HepG2 (cell line): Measurements from ENCODE around the gene TK1. TPM values are rescaled to one million over a fixed set of nuclear protein-coding genes. Genes with fewer than 3 reads are reported as not detected.

ENCODE experiments used
- ATAC-seq: fragments of 200-7000 bp; cut with Tn5 transposase; 3 replicates; pipeline ENCODE4 v1.9.1; 2020; ENCODE audit warnings: mild to moderate bottlenecking, moderate library complexity
- BruUV-seq: library from RNA; stranded (reverse); fragments of 400-500 nt; replicated peaks from 2 replicates; lab custom pipeline; 2021; lab: Mats Ljungman, UMichigan
- CTCF ChIA-PET: fragments of 300-600 bp; formaldehyde crosslinking; extraction: SDS; loops from one replicate; lab custom pipeline; 2021; ENCODE audit warnings: low total read pairs, inconsistent platforms, low intra/inter-chr PET ratio; lab: Yijun Ruan, JAX
- POLR2A ChIA-PET: fragments of 350-600 bp; sonication (Branson Sonifier 250); formaldehyde crosslinking; loops from one replicate; lab custom pipeline; 2020; ENCODE audit warnings: antibody characterized with exemption, inconsistent platforms; lab: Yijun Ruan, JAX
- DNase-seq: peaks from one replicate; pipeline ENCODE4 v3.0.0-alpha.2; 2015; ENCODE audit warnings: low spot score
- FAIRE-seq: peaks from 3 replicates; lab custom pipeline; 2011; peaks lifted over from hg19 to GRCh38; lab: Jason Lieb, UNC
- H2AFZ ChIP-seq: one replicate; pipeline ENCODE4 v1.6.1; 2011; ENCODE audit warnings: low read length, inconsistent platforms
- H3K27ac ChIP-seq: fragments of 300-600 bp; 3 replicates; pipeline ENCODE4 v1.8.0; 2011; ENCODE audit warnings: mixed run types, mild to moderate bottlenecking, mixed read lengths, low read length, inconsistent platforms; ENCODE audit not compliant: insufficient read depth; ENCODE audit errors: extremely low read length
- H3K27me3 ChIP-seq, 2 experiments: fragments of 200-600 bp in 1 of 2; 2 replicates in 1 of 2; 3 replicates in 1 of 2; pipeline versions ENCODE4 v1.6.0 to v1.8.0; 2011; ENCODE audit warnings: low read length in 2 of 2, mild to moderate bottlenecking in 2 of 2, moderate library complexity in 2 of 2, inconsistent platforms in 1 of 2; ENCODE audit not compliant: insufficient read depth in 2 of 2, control insufficient read depth in 1 of 2
- H3K36me3 ChIP-seq, 2 experiments: fragments of 200-600 bp in 1 of 2; replicated peaks in 1 of 2; 2 replicates in 1 of 2; 3 replicates in 1 of 2; pipeline versions ENCODE4 v1.5.1 to v1.8.0; 2011; ENCODE audit warnings: low read length in 2 of 2, inconsistent platforms in 1 of 2; ENCODE audit not compliant: insufficient read depth in 2 of 2, control insufficient read depth in 1 of 2
- H3K4me1 ChIP-seq: 2 replicates; pipeline ENCODE4 v1.5.1; 2012; ENCODE audit warnings: low read length, inconsistent platforms; ENCODE audit not compliant: insufficient read depth
- H3K4me2 ChIP-seq: 2 replicates; pipeline ENCODE4 v1.6.0; 2011; ENCODE audit warnings: low read depth, low read length, inconsistent platforms
- H3K4me3 ChIP-seq, 3 experiments: fragments of 200-600 bp in 1 of 3; sonication (generic), shearing (Covaris generic) in 1 of 3; replicated peaks in 1 of 3; 2 replicates each; pipeline ENCODE4 v1.5.1; 2011 to 2016; ENCODE audit warnings: low read length in 3 of 3, inconsistent platforms in 2 of 3, low read depth in 2 of 3, mild to moderate bottlenecking in 2 of 3, control low read depth in 1 of 3, mixed read lengths in 1 of 3; ENCODE audit not compliant: insufficient read depth in 1 of 3
- H3K79me2 ChIP-seq: one replicate; pipeline ENCODE4 v1.6.1; 2011; ENCODE audit warnings: low read length, inconsistent platforms; ENCODE audit not compliant: insufficient read depth
- H3K9ac ChIP-seq: 2 replicates; pipeline ENCODE4 v1.6.0; 2011; ENCODE audit warnings: mild to moderate bottlenecking, low read depth, low read length, inconsistent platforms; ENCODE audit not compliant: insufficient read depth
- H3K9me3 ChIP-seq: 2 replicates; pipeline ENCODE4 v1.5.1; 2012; ENCODE audit warnings: mild to moderate bottlenecking, low read length
- H4K20me1 ChIP-seq: 2 replicates; pipeline ENCODE4 v1.6.0; 2011; ENCODE audit warnings: inconsistent platforms, mild to moderate bottlenecking, low read length, moderate library complexity; ENCODE audit not compliant: insufficient read depth
- CBFB ChIP-seq: sonication (generic); formaldehyde crosslinking; IDR thresholded peaks from 2 replicates; pipeline ENCODE4 v1.4.0; 2020; ENCODE audit warnings: missing genetic modification reagents
- ETV5 ChIP-seq: IDR thresholded peaks from 2 replicates; pipeline ENCODE4 v1.6.1; 2018; ENCODE audit warnings: missing biosample characterization, missing genetic modification reagents, inconsistent platforms, borderline replicate concordance
- FOXO1 ChIP-seq: sonication (generic); formaldehyde crosslinking; IDR thresholded peaks from 2 replicates; pipeline ENCODE4 v1.4.0; 2020; ENCODE audit warnings: missing genetic modification reagents
- GATAD2A ChIP-seq: IDR thresholded peaks from 2 replicates; pipeline ENCODE4 v1.6.1; 2016
- ZFP1 ChIP-seq: IDR thresholded peaks from 2 replicates; pipeline ENCODE4 v1.6.1; 2016
- ZNF263 ChIP-seq: sonication (generic); formaldehyde crosslinking; IDR thresholded peaks from 2 replicates; pipeline ENCODE4 v1.4.0; 2020; ENCODE audit warnings: missing genetic modification reagents
- ZNF3 ChIP-seq: IDR thresholded peaks from 2 replicates; pipeline ENCODE4 v1.7.0; 2017; ENCODE audit warnings: inconsistent platforms
- ZNF337 ChIP-seq: sonication (generic); formaldehyde crosslinking; IDR thresholded peaks from 2 replicates; pipeline ENCODE4 v1.5.1; 2020; ENCODE audit warnings: missing genetic modification reagents, low read depth, mild to moderate bottlenecking, borderline replicate concordance
- ZNF44 ChIP-seq: sonication (generic); formaldehyde crosslinking; IDR thresholded peaks from 2 replicates; pipeline ENCODE4 v1.5.1; 2020; ENCODE audit warnings: mild to moderate bottlenecking, missing genetic modification reagents
- ZNF737 ChIP-seq: sonication (generic); formaldehyde crosslinking; IDR thresholded peaks from 2 replicates; pipeline ENCODE4 v1.5.0; 2020; ENCODE audit warnings: missing genetic modification reagents, mild to moderate bottlenecking, borderline replicate concordance
- ZNF883 ChIP-seq: sonication (generic); formaldehyde crosslinking; IDR thresholded peaks from 2 replicates; pipeline ENCODE4 v1.5.1; 2020; ENCODE audit warnings: mild to moderate bottlenecking, missing genetic modification reagents; ENCODE audit errors: not compliant biosample characterization
- WGBS: methylation state at CpG from one replicate; pipeline ENCODE4 v1.1.6; 2017; ENCODE audit warnings: low lambda C conversion rate; 5-methylcytosine and 5-hydroxymethylcytosine counted together
- in situ Hi-C: cut with HindIII; loops from 2 replicates; pipeline ENCODE4 v1.10.0; 2017; ENCODE audit warnings: low pct_unique_long_range_greater_than_20kb; ENCODE audit not compliant: extremely low pct_ligation_motif_present
- intact Hi-C: fragments of 100-400 bp; cut with micrococcal nuclease; formaldehyde crosslinking; loops from one replicate; pipeline ENCODE4 v1.10.0; 2022; ENCODE audit not compliant: unreplicated experiment
- polyA plus RNA-seq, 8 experiments: library from polyadenylated mRNA; depleted of rRNA in 3 of 8; stranded (reverse) in 7 of 8; unstranded in 1 of 8; fragments of >200 nt; fragmentation: Illumina TruSeq in 4 of 8; extraction: Trizol in 4 of 8; gene quantifications; 2 replicates each; pipeline versions ENCODE4 v1.2.1 to v1.2.3, GENCODE V29; 2011 to 2016; ENCODE audit warnings: low read depth in 4 of 8, missing spikeins in 1 of 8, mixed read lengths in 1 of 8; ENCODE audit not compliant: insufficient read depth in 1 of 8
- total RNA-seq, 5 experiments: library from RNA; depleted of rRNA; stranded (reverse); fragments of >200 nt; fragmentation: Illumina TruSeq; extraction: Trizol; gene quantifications; 2 replicates each; pipeline ENCODE4 v1.2.3, GENCODE V29; 2016; ENCODE audit warnings: low read depth in 1 of 5
- TF ChIP-seq, protein P1 (sequence below): sonication (generic); formaldehyde crosslinking; IDR thresholded peaks from 2 replicates; pipeline ENCODE4 v1.5.0; 2020; ENCODE audit warnings: mild to moderate bottlenecking, missing genetic modification reagents, borderline replicate concordance
- TF ChIP-seq, protein P2 (sequence below): sonication (generic); formaldehyde crosslinking; IDR thresholded peaks from 2 replicates; pipeline ENCODE4 v1.5.0; 2020; ENCODE audit warnings: missing genetic modification reagents, mild to moderate bottlenecking, borderline replicate concordance
- TF ChIP-seq, protein P3 (sequence below), 2 experiments: sonication (generic) in 1 of 2; formaldehyde crosslinking in 1 of 2; IDR thresholded peaks; 2 replicates each; pipeline versions ENCODE4 v1.4.0 to v1.6.1; 2016 to 2020; ENCODE audit warnings: borderline replicate concordance in 1 of 2, low read depth in 1 of 2, mild to moderate bottlenecking in 1 of 2, missing genetic modification reagents in 1 of 2

The TK1 gene
- total and polyA plus RNA-seq, 2 of the 13 experiments (the other 11 are each of a cell fraction or from before 2014, with no cell fraction given): 45.0 to 96.0 TPM

GRCh38 chr17:78151514-78152008, 35.3 kb downstream of the TK1 start:
- CTCF ChIA-PET: no interaction called here
- intact Hi-C loops: no loop called here
- TF ChIP-seq, protein P1, sequence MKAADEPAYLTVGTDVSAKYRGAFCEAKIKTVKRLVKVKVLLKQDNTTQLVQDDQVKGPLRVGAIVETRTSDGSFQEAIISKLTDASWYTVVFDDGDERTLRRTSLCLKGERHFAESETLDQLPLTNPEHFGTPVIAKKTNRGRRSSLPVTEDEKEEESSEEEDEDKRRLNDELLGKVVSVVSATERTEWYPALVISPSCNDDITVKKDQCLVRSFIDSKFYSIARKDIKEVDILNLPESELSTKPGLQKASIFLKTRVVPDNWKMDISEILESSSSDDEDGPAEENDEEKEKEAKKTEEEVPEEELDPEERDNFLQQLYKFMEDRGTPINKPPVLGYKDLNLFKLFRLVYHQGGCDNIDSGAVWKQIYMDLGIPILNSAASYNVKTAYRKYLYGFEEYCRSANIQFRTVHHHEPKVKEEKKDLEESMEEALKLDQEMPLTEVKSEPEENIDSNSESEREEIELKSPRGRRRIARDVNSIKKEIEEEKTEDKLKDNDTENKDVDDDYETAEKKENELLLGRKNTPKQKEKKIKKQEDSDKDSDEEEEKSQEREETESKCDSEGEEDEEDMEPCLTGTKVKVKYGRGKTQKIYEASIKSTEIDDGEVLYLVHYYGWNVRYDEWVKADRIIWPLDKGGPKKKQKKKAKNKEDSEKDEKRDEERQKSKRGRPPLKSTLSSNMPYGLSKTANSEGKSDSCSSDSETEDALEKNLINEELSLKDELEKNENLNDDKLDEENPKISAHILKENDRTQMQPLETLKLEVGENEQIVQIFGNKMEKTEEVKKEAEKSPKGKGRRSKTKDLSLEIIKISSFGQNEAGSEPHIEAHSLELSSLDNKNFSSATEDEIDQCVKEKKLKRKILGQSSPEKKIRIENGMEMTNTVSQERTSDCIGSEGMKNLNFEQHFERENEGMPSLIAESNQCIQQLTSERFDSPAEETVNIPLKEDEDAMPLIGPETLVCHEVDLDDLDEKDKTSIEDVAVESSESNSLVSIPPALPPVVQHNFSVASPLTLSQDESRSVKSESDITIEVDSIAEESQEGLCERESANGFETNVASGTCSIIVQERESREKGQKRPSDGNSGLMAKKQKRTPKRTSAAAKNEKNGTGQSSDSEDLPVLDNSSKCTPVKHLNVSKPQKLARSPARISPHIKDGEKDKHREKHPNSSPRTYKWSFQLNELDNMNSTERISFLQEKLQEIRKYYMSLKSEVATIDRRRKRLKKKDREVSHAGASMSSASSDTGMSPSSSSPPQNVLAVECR (CRISPR knock-in tag): no peak
- TF ChIP-seq CBFB (CRISPR knock-in tag): no peak
- 0 out of 2 replicates have a peak, but pooled peaks have one; percentile 29 for TF ChIP-seq ZNF44 (CRISPR knock-in tag)
- TF ChIP-seq ZFP1 (CRISPR knock-in tag): no peak
- TF ChIP-seq ETV5 (CRISPR knock-in tag): peak; percentile 26; the same call in 1 of the 2 replicates
- TF ChIP-seq, protein P2, sequence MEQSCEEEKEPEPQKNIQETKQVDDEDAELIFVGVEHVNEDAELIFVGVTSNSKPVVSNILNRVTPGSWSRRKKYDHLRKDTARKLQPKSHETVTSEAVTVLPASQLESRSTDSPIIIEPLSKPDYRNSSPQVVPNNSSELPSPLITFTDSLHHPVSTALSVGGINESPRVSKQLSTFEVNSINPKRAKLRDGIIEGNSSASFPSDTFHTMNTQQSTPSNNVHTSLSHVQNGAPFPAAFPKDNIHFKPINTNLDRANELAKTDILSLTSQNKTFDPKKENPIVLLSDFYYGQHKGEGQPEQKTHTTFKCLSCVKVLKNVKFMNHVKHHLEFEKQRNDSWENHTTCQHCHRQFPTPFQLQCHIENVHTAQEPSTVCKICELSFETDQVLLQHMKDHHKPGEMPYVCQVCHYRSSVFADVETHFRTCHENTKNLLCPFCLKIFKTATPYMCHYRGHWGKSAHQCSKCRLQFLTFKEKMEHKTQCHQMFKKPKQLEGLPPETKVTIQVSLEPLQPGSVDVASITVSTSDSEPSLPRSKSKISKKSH (CRISPR knock-in tag): no peak
- TF ChIP-seq GATAD2A: 0 out of 2 replicates have a peak, but pooled peaks have one; percentile 10
- no peak for TF ChIP-seq ZNF883 (CRISPR knock-in tag)
- TF ChIP-seq ZNF737 (CRISPR knock-in tag): no peak
- TF ChIP-seq FOXO1: no peak
- TF ChIP-seq, protein P3, sequence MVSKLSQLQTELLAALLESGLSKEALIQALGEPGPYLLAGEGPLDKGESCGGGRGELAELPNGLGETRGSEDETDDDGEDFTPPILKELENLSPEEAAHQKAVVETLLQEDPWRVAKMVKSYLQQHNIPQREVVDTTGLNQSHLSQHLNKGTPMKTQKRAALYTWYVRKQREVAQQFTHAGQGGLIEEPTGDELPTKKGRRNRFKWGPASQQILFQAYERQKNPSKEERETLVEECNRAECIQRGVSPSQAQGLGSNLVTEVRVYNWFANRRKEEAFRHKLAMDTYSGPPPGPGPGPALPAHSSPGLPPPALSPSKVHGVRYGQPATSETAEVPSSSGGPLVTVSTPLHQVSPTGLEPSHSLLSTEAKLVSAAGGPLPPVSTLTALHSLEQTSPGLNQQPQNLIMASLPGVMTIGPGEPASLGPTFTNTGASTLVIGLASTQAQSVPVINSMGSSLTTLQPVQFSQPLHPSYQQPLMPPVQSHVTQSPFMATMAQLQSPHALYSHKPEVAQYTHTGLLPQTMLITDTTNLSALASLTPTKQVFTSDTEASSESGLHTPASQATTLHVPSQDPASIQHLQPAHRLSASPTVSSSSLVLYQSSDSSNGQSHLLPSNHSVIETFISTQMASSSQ (IDR thresholded peaks at IDR 0.05; ENCODE audit: low read depth): peak; percentile 81
- TF ChIP-seq, protein P3 (CRISPR knock-in tag; IDR thresholded peaks at IDR 0.05; ENCODE audit: borderline replicate concordance): peak; percentile 75
- no peak for TF ChIP-seq ZNF3
- peak; percentile 91 for TF ChIP-seq ZNF263 (CRISPR knock-in tag)
- TF ChIP-seq ZNF337 (CRISPR knock-in tag): peak; percentile 5; the same call in 1 of the 2 replicates

More at GRCh38 chr17:78151514-78152008, 35.3 kb downstream of the TK1 start:
- H3K79me2 ChIP-seq: no peaks in the 10 kb centered on the region
- peak; percentile 56 for ATAC-seq
- WGBS: 2% methylated on average over 6 of the region's 7 CpGs
- in situ Hi-C loops: no loop called here
- no peaks in the 10 kb centered on the region for H4K20me1 ChIP-seq
- peak overlapping the region in 2 of 3 experiments; percentile 23 to 58; a peak in 3 of 6 replicates for H3K4me3 ChIP-seq
- peak overlapping the region; percentile 24; the same call in 1 of the 2 replicates for H3K9ac ChIP-seq
- DNase-seq: peak; percentile 70
- peak overlapping the region; percentile 83 for H3K4me2 ChIP-seq
- 0 out of 5 replicates have a peak, but pooled peaks cover 0 to 2% of the 10 kb centered on the region in 2 experiments for H3K27me3 ChIP-seq
- no TSS peak for BruUV-seq
- H3K9me3 ChIP-seq: no peaks in the 10 kb centered on the region
- no peaks in the 10 kb centered on the region for H3K36me3 ChIP-seq
- no peak overlapping the region for H3K27ac ChIP-seq
- no peak overlapping the region for H2AFZ ChIP-seq
- no peak for FAIRE-seq
- POLR2A ChIA-PET: interaction anchor here (0.6 to 1.6 kb wide), 5 partner anchors 9 to 193 kb away, joined by 3 to 4 read pairs (median 3); partner anchors contain the start of gene TNRC6C
- H3K4me1 ChIP-seq: peaks cover 54% of the 10 kb centered on the region
